GM21786 (cell line): ENCODE results near the gene MRTFA.
A peak's percentile ranks its signal among the peaks of the same experiment; 100 is the strongest.
"Not testable (repeated sequence)": the region's sequence is repeated elsewhere in the genome, so short reads cannot be mapped to it uniquely, and the experiment has no call there.

Experiments used
- ATAC-seq: cut with Tn5 transposase; IDR thresholded peaks from one replicate; pipeline ENCODE4 v1.9.1; 2021; ENCODE audit not compliant: unreplicated experiment

Gene MRTFA

GRCh38 chr22:40660730-40661129 lies 24.2 kb upstream of the MRTFA start:
- no peak for ATAC-seq

GRCh38 chr22:40659166-40659565 lies 22.6 kb upstream of the MRTFA start:
- ATAC-seq = no peak

- not testable (repeated sequence) for ATAC-seq
Measured at GRCh38 chr22:40656651-40657050, 20.1 kb upstream of the MRTFA start.

- not testable (repeated sequence) for ATAC-seq
Measured at GRCh38 chr22:40655941-40656340, 19.4 kb upstream of the MRTFA start.

- ATAC-seq = no peak
Measured at GRCh38 chr22:40654522-40655167, 18.1 kb upstream of the MRTFA start.

- no peak for ATAC-seq
Measured at GRCh38 chr22:40653361-40653760, 16.8 kb upstream of the MRTFA start.

- ATAC-seq = no peak
Measured at GRCh38 chr22:40651563-40652501, 15.3 kb upstream of the MRTFA start.

GRCh38 chr22:40651057-40651456 lies 14.5 kb upstream of the MRTFA start:
- no peak for ATAC-seq

- no peak for ATAC-seq
Measured at GRCh38 chr22:40648386-40648785, 11.9 kb upstream of the MRTFA start.

- no peak for ATAC-seq
Measured at GRCh38 chr22:40645579-40646197, 9.2 kb upstream of the MRTFA start.

- ATAC-seq = no peak
Measured at GRCh38 chr22:40642316-40642715, 5.8 kb upstream of the MRTFA start.

- no peak for ATAC-seq
Measured at GRCh38 chr22:40641269-40641668, 4.8 kb upstream of the MRTFA start.

GRCh38 chr22:40638261-40638660 lies 1.7 kb upstream of the MRTFA start:
- ATAC-seq = no peak

- peak; percentile 4 for ATAC-seq
Measured at GRCh38 chr22:40637183-40638150, 948 bp upstream of the MRTFA start.

GRCh38 chr22:40635940-40636379 lies 559 bp downstream of the MRTFA start:
- no peak for ATAC-seq

- ATAC-seq = no peak
Measured at GRCh38 chr22:40635043-40635939, 1.2 kb downstream of the MRTFA start.

GRCh38 chr22:40634119-40634903 lies 2.2 kb downstream of the MRTFA start:
- no peak for ATAC-seq

GRCh38 chr22:40633036-40633435 lies 3.5 kb downstream of the MRTFA start:
- no peak for ATAC-seq

- ATAC-seq = no peak
Measured at GRCh38 chr22:40631925-40632324, 4.6 kb downstream of the MRTFA start.
